AG09319 (cell line): ENCODE results near the gene STAG1.

Source experiments
- DNase-seq: peaks from one replicate; pipeline ENCODE4 v3.0.0-alpha.2; 2010; ENCODE audit warnings: low read depth; ENCODE audit errors: extremely low read depth
- CTCF ChIP-seq: IDR thresholded peaks from 2 replicates; pipeline ENCODE4 v1.5.1; 2011; ENCODE audit warnings: low read depth, mild to moderate bottlenecking, inconsistent platforms, low read length, moderate library complexity

STAG1 gene

GRCh38 chr3:136291302-136291701 lies 460.9 kb downstream of the STAG1 start:
- DNase-seq, result no peak
- no peak for TF ChIP-seq CTCF
